NCI-H82 treated with DMSO at 0.1 percent for 48 hours (cell line): ENCODE data around the gene GASK1B.

Source experiments
- DNase-seq: peaks from one replicate; lab custom pipeline; 2025; ENCODE audit not compliant: unreplicated experiment; lab: John Stamatoyannopoulos, UW

The GASK1B gene

DNA sequence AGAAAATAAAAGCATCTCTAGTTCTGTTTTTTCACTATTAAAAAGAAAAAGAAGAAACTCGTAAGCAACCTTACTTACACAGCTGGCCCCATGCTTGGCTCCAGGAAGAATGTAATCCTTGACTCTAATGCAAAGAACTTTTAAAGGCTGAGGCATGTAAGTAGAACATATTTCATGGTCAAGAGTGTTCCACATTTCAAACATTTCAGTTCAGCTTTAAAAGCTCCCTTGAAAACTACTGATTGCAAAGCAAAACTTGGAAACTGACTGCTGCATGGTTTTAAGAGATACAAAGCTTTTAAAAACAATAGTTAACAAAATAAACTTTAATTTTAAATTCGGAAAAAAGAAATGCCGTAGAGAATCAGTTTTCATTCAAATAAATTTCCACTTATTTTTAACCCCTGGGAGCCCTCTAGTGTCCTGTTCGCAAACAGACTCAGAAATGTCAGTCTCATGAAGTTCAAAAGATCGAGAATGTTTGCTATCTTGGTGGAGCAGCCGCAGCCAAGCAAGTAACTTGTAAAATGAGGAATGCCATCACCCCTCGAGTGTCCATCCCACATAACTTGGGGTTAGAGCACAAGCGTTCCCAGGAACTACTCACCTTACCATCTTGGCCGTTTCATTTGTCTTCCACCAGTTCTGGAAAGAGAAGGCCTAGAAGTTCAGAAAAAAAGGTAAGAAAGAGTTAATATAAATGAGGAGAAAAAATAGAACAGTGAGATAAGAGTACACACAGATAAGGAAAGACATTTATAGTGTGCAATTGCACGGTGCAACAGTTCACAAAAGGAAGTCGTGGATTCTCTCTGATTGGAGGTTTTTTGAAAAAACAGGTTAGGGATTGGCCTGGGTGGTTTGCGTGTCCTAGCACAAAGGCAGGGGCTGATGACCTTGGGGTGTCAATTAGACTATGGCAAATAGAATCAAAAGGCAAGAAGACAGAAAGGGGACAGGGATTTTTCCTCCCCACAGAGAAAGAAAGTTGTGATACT is at the start of gene GASK1B:
Gene GASK1B (minus strand): TSS at position 765 of the 998 bp plus-strand sequence. CDS start 1,650 bp downstream, outside the sequence.
- DNase-seq: peak; percentile 9

- DNase-seq: no peak
These were observed 46.8 kb upstream of the GASK1B start for GRCh38 chr4:158219623-158220022.

DNA sequence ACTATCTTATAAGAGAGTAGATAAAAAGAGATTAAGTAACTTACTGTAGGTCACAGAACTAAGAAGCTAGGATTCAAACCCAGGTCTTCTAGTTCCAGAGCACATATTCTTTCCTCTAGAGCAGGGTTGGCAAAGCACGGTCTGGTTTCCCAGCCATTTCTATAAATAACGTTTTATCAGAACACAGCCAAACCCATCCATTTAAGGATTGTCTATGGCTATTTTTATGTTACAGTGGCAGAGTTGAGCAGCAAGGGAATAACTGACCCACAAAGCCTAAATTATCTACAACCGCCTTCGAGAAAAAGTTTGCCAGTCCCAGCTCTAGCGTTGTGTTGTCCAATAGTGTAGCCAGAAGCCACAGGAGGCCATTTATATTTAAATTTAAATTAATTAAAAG is 44.9 kb upstream of the GASK1B start:
- DNase-seq: no peak

GRCh38 chr4:158214856-158215255 is 42.0 kb upstream of the GASK1B start:
- DNase-seq: no peak

- no peak for DNase-seq
These were observed 40.6 kb upstream of the GASK1B start for GRCh38 chr4:158213466-158213865.

- no peak for DNase-seq
These were observed 38.4 kb upstream of the GASK1B start for GRCh38 chr4:158211222-158211621.

DNA sequence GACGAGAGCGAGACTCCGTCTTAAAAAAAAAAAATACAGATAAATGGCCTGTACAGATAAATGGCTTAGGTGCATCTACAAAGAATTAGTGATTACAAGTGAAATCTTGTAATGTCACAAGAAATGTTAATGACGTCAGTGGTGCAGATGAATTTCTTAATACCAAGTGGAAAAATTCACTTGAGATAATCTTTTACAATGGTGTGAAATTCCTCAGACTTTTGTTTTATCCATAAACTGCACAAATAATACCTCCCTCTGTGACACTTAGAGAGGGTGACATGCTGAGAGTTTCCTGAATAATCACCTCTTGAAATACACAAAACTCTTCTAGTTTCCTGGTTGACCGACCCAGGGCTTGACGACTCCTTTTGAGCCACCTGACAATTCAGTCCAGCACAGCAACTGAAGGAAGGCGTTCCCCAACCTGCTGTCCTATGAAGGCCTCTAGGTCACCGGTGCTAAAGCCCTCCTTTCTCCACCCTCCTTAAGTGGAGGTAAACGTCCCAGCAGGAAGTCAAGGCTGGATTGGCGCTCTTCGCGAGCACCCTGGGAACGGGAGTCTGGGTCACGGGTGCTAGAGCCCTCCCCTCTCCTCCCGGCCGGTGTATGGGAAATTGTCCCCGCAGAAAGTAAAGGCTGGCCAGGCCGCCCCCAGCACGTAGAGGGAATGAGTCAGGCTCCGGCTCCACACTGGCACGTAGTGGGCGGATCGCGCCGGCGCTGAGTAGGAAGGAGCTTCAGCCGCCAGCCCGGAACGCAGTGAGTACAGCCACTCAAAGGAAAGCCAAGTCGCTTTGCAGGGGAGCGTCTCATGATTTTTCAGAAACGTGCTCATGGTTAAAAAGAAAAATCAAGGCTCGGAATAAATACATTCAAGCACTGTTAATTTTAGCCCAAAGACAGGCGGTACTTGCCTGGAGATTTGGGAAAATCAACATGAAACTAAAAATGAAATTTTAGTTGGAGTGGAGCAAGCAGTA is 37.3 kb upstream of the GASK1B start, which contains the start of gene TMEM144:
Gene TMEM144 (plus strand): TSS at position 662 of the 983 bp plus-strand sequence. CDS start 2,182 bp downstream, outside the sequence.
- DNase-seq: no peak

DNA sequence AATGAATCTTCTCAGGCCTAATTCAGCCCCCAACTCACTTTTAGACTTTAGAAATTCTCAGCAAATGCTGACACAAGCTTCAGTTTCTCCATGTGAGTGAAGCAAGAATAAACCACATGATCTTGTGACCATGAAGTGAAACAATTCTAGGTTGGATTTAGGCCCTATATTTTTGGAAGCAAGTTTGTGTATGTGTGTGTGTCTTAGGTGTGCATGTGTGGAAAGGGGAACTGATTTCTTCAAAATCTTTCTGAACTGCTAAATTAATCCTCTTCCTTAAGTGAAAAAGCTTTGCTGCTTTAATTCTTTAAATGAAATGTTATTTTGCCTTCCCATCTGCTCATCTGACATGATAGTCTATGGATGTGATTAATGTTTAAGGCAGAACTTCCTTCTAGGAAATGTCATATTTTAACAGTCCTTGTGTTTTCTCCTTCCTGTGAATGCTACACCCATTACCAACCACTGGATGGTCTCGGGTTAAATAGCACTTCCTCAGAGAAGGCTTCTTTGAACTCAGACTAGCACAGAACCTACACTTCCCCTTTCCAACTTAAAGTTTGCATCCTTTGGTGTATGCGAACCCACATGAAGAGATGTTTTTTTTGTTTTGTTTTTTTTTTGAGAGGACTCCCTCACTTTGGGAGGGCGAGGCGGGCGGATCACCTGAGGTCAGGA is 36.3 kb upstream of the GASK1B start:
- no peak for DNase-seq

DNA sequence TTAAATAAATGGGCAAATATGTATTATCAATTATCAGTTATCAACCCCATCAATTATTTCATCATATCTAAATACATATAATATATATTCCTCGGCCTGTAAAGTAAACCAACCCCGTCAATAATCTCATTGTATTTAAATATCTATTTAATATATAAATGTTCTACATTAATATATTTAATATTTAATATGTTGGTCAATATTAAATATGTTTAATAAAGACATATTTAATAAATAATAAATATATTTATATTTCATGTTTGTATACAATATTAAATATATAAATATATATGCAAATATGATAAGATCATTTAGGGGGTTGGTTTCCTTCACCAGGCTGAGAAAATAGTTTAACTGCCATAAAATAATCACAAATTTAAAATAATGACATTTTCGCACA is 31.1 kb upstream of the GASK1B start:
- no peak for DNase-seq

DNA sequence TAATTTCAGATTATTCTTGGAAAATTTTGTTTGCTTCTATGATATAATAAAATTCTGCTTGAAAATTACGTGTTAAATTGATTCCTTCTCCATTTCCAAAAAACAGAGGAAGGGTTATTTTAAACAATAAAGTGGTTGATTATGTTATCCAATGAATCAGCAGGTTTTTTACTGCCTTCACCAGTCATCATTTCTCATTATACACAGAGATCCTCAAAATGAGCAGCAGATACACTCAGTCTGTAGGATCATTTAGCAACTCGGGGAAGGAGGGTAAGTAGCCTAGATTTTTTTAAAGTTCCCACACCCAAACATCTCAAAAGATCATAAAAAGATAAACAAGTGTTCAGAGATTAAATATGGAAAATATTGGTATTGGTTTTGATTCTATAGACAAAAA is 30.6 kb upstream of the GASK1B start:
- DNase-seq: no peak

DNA sequence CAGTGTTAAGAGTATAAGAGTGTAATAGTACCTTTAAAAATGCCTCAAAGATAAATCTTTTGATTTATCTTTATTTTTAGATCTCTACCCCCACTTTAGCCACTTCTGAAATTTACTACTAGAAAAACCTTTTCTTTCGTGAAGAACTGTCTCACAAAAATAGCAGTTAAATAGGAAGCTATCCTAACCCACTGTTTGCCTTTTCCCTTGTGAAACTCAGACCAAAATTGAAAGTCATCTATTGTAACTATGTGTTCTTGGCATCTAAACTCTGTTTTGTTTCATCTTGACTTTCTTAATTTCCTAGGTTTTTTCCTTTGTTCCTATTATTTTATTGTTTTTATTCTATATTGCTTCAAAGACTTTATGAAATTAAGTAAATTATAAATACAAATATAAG is 29.7 kb upstream of the GASK1B start:
- DNase-seq: no peak

GRCh38 chr4:158201876-158202275 is 29.1 kb upstream of the GASK1B start:
- no peak for DNase-seq

DNA sequence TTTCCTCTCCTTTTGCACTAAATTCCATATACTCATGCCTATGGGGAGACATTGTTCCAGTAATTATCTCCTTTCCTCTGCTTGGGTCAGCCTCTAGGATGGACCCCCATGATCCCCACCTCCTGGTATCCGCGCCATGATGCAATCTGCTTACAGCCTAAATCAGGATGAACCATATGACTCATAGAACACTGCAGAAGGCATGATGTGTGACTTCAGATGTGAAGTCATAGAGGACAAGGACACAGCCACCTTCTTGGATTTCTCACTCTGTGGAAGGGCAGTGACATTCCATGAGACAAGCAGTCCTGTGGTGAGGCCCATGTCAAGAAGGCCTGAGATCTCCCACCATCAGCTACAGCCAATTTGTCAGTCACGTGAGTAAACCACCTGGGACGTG is 28.5 kb upstream of the GASK1B start:
- DNase-seq: no peak

DNA sequence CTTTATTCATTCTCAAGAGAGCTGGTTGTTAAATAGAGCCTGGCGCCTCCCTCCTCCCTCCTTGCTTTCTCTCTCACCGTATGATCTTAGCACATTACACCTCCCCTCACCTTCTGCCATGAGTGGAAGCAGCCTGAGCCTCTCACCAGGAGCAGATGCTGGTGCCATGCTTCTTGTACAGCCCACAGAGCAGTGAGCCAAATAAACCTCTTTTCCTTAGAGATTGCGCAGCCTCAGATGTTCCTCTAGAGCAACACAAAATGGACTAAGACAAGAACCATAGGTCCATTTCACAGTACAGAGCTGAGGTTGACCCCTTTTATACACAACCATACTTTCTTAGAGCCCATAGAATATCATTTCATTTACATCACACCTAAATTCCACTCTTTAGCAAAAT is 27.4 kb upstream of the GASK1B start:
- DNase-seq: no peak

DNA sequence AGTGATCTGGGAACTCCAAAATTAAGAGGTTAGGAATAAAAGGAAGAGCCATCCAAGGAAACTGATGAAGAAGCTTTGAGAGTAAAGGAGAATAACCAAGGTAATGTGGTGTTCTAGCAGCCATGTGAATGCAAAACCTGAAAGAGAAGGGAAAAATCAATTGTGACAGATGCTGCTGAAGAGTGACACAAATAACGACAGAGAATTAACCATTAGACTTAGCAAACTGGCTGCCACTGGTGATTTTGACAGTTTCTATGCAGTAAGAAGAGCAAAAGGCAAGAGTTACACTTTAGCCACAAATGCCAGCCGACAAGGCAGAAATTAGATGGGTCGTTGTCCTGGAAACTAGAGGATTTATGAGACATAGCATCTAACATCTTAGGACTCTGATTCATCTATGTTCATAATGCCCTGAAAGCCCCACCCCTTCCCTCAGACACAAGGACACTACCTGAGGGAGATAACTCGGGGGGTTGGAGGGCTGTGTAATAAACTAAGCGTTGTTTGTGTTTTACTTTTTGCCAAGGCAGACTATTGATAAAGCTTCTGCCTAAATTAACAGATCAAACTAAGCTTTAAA is 24.5 kb upstream of the GASK1B start:
- no peak for DNase-seq

DNA sequence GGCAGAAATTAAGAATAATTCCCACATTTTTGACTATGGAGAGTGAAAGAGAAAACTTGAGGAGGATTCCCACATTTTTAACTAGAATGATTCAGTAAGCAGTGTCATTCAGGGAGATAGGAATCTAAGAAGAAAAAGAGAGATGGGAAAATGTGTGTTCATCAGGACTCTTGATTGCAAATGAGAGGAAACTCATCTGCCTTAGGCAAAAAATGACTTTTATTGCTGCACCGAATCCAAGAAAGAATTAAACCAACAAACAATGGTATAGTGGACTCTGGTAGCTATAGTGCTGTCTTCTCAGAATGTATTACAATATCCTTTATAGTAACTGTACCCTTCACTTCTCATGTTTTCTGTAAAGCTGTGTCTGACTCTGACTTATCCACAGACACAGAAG is 22.5 kb upstream of the GASK1B start:
- DNase-seq: no peak

- no peak for DNase-seq
These were observed 20.4 kb upstream of the GASK1B start for GRCh38 chr4:158193171-158193749.

DNA sequence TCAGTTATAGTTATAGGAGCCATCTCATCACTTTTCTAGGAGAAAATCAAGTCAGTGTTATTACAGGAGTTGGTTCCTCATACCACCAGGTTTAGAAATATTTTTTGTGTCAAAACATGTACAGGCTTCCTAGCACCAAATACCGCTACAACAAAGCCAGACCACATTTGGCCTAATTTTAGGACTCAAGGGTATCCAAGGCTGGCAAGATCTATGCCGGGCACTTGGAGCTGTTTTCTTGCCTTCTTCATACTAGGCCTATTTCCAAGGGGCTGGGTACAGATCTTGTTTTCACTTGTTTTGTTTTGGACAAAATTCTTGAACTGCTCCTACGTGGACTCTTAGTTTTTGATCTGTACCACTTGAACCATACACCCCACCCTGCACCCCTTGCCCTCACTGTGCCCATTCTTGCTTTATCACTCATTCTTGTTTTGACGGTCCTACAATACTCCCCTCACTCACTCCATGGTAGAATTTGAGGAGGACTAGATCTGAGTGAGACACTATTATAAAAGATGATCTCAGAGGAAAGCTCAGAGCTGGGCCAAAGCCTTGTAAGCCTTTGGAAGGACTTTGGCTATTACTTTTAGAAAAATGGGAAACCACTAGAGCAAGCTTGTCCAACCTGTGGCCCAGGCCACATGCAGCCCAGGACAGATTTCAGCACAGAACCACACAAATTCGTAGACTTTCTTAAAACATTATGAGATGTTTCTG is 19.8 kb upstream of the GASK1B start:
- DNase-seq: no peak

GRCh38 chr4:158190718-158191117 is 17.9 kb upstream of the GASK1B start:
- no peak for DNase-seq
